Activated T-cell treated with anti-CD3 and anti-CD28 coated beads, Interleukin-2, amount 50 U/mL, for 72 hours (primary cell): ENCODE results near the gene KIF15. TPM values are rescaled to one million over a fixed set of nuclear protein-coding genes. Genes with fewer than 3 reads are reported as not detected.

Experiments used
- ATAC-seq, 2 donors: fragments of 150-1000 bp; cut with Tn5 transposase; replicated peaks in 1 of 2; 2 replicates each; pipeline ENCODE4 v1.10.0; 2021; ENCODE audit warnings: moderate library complexity in 2 of 2, mild to moderate bottlenecking in 1 of 2
- DNase-seq, 2 donors: peaks; one replicate each; pipeline ENCODE4 v3.0.0; 2021 to 2022; ENCODE audit warnings: mixed read lengths in 1 of 2
- H3K27ac Mint-ChIP-seq: one replicate; pipeline ENCODE4 v1.8.0; 2022; ENCODE audit warnings: mild to moderate bottlenecking, moderate library complexity, mixed read lengths
- H3K27me3 Mint-ChIP-seq: one replicate; pipeline ENCODE4 v1.8.0; 2022; ENCODE audit warnings: low read depth, mixed read lengths
- H3K36me3 Mint-ChIP-seq, 2 donors: one replicate each; pipeline ENCODE4 v1.8.0; 2022; ENCODE audit warnings: mixed read lengths in 2 of 2, mild to moderate bottlenecking in 1 of 2; ENCODE audit not compliant: insufficient read depth in 2 of 2
- H3K4me1 Mint-ChIP-seq: one replicate; pipeline ENCODE4 v1.8.0; 2022; ENCODE audit warnings: low read depth, mixed read lengths
- H3K4me3 Mint-ChIP-seq, 2 donors: one replicate each; pipeline ENCODE4 v1.8.0; 2022; ENCODE audit warnings: mild to moderate bottlenecking in 2 of 2, mixed read lengths in 2 of 2, moderate library complexity in 2 of 2
- H3K9me3 Mint-ChIP-seq, 2 donors: one replicate each; pipeline ENCODE4 v1.8.0; 2022; ENCODE audit warnings: mixed read lengths in 2 of 2
- total RNA-seq, 2 donors: library from RNA; stranded (reverse); gene quantifications; one replicate each; pipeline ENCODE4 v1.2.3, GENCODE V29; 2022

Gene KIF15
- total RNA-seq, 2 donors from 2014 or later = 32.4 to 40.1 TPM

GRCh38 chr3:44867421-44868111 lies 106.0 kb downstream of the KIF15 start:
- H3K27me3 Mint-ChIP-seq = no peaks in the 10 kb centered on the region

DNA sequence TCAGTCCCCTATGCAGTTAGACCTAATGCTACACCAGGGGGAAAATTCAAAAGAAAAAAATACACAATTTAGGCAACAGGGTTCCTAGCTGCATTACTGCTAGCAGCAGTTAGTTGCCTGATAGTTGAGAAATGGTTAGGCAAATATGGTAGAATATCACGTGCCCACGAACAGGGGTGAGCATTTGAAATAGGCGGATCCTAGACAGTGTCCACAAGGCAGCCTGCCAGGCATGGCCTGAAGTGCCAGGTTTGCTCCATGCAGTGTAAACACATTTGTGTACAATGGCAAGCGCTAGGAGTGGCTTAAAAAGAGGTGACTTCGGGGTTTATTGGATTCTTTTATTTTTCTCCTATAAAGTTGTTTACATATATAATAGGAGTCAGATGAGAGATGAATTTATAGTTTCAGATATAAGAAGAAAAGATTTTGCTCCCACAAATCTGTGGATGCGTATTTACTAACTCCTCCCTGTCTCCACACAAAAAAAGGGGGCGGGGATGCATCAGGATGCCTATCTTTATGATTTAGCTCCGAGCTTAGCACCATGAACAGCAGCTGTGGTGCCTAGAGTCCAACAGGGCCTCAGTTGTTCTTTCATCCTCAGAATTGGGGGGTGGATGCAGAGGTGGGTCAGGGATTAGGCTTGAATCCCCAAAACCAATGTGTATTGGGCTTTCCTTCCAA lies 108.9 kb downstream of the KIF15 start:
- no peak overlapping the region for H3K4me3 Mint-ChIP-seq

More at GRCh38 chr3:44867421-44868111, 106.0 kb downstream of the KIF15 start:
- peaks cover 41% of the 10 kb centered on the region for H3K4me1 Mint-ChIP-seq
- DNase-seq (no peak), ATAC-seq (no peak)
- no peak overlapping the region for H3K4me3 Mint-ChIP-seq
- H3K9me3 Mint-ChIP-seq = peaks cover 1 to 2% of the 10 kb centered on the region in 2 donors
- H3K36me3 Mint-ChIP-seq = peaks cover 0 to 8% of the 10 kb centered on the region in 2 donors
- H3K27ac Mint-ChIP-seq = peak overlapping the region; percentile 52

GRCh38 chr3:44874308-44874707 lies 112.7 kb downstream of the KIF15 start, which contains the start of gene TGM4:
TGM4 (plus strand) TSS chr3:44874608; CDS start chr3:44874679, 71 bp downstream.
- no peak for ATAC-seq
- H3K9me3 Mint-ChIP-seq = no peaks in the 10 kb centered on the region
- DNase-seq = no peak
- H3K4me3 Mint-ChIP-seq = no peak within 1 kb of the TSS
- H3K4me1 Mint-ChIP-seq = no peaks in the 10 kb centered on the region
- H3K27ac Mint-ChIP-seq = no peak within 1 kb of the TSS
- no peaks in the 10 kb centered on the region for H3K27me3 Mint-ChIP-seq
- no peaks in the 10 kb centered on the region for H3K36me3 Mint-ChIP-seq

More for the DNA sequence above, 108.9 kb downstream of the KIF15 start:
- H3K9me3 Mint-ChIP-seq = peaks cover 1 to 2% of the 10 kb centered on the region in 2 donors
- no peak overlapping the region for H3K27ac Mint-ChIP-seq
- no peaks in the 10 kb centered on the region for H3K27me3 Mint-ChIP-seq
- H3K4me1 Mint-ChIP-seq = peaks cover 15% of the 10 kb centered on the region
- DNase-seq = no peak
- H3K36me3 Mint-ChIP-seq = peaks cover 0 to 8% of the 10 kb centered on the region in 2 donors
- no peak for ATAC-seq

GRCh38 chr3:44875596-44875995 lies 114.0 kb downstream of the KIF15 start:
- H3K4me1 Mint-ChIP-seq = no peaks in the 10 kb centered on the region
- H3K36me3 Mint-ChIP-seq = no peaks in the 10 kb centered on the region
- DNase-seq = no peak
- no peaks in the 10 kb centered on the region for H3K27me3 Mint-ChIP-seq
- no peak overlapping the region for H3K4me3 Mint-ChIP-seq
- H3K27ac Mint-ChIP-seq = no peak overlapping the region
- H3K9me3 Mint-ChIP-seq = no peaks in the 10 kb centered on the region
- no peak for ATAC-seq

GRCh38 chr3:44877333-44877732 lies 115.7 kb downstream of the KIF15 start:
- Mint-ChIP-seq H3K36me3 (no peaks in the 10 kb centered on the region), H3K4me1 (no peaks in the 10 kb centered on the region), H3K9me3 (no peaks in the 10 kb centered on the region), H3K27ac (no peak overlapping the region), H3K27me3 (no peaks in the 10 kb centered on the region), H3K4me3 (no peak overlapping the region)
- no peak for ATAC-seq
- no peak for DNase-seq

DNA sequence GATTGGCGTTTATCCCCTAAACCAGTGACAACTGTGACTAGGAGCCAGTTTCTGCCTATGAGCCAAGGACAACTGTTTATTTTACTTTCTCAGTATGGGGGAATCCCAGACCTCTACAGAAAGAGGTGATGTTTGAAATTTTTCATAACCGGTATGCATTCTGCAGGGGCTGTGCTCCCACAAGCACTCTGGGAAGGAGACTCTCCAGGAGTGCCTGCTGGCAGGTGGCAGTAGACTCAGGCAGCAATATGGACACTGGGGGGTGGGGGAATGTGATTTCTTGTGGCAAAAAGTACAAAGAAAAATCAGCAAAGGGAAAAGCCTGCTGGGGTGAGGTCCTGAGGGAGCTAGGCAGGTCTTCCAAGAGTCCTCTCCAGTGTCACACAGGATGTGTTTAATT lies 118.7 kb downstream of the KIF15 start:
- H3K4me1 Mint-ChIP-seq = no peaks in the 10 kb centered on the region
- no peaks in the 10 kb centered on the region for H3K27me3 Mint-ChIP-seq
- H3K36me3 Mint-ChIP-seq = no peaks in the 10 kb centered on the region
- DNase-seq = no peak
- no peak overlapping the region for H3K4me3 Mint-ChIP-seq
- H3K9me3 Mint-ChIP-seq = no peaks in the 10 kb centered on the region
- no peak for ATAC-seq
- H3K27ac Mint-ChIP-seq = no peak overlapping the region

- H3K27me3 Mint-ChIP-seq = peaks cover 12% of the 10 kb centered on the region
- H3K36me3 Mint-ChIP-seq = no peaks in the 10 kb centered on the region
- DNase-seq = no peak
- no peaks in the 10 kb centered on the region for H3K9me3 Mint-ChIP-seq
- no peaks in the 10 kb centered on the region for H3K4me1 Mint-ChIP-seq
- ATAC-seq = no peak
- no peak overlapping the region for H3K27ac Mint-ChIP-seq
- H3K4me3 Mint-ChIP-seq = no peak overlapping the region
These were observed 121.8 kb downstream of the KIF15 start for GRCh38 chr3:44883213-44883955.

DNA sequence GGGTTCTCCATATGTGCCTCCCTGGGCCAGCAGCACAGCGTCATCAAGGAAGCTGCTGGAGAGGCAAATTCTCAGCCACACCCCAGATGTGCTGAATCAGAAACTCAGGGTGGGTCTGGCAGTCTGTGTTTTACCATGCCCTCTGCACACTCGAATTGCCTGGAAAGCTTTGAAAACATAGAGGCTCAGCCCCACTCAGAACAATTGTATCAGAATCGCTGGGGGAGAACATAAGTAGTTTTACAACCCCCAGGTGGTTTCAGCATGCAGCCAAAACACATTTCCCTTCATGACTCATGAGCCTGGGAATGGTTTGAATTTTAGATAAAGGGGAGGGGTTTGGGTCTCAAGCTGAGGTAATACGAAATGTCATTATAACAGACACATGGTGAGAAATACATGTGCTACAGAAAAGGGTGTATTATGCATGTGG lies 122.4 kb downstream of the KIF15 start:
- ATAC-seq (no peak), DNase-seq (no peak)
- H3K36me3 Mint-ChIP-seq = no peaks in the 10 kb centered on the region
- no peak overlapping the region for H3K4me3 Mint-ChIP-seq
- peaks cover 12% of the 10 kb centered on the region for H3K27me3 Mint-ChIP-seq
- H3K9me3 Mint-ChIP-seq = no peaks in the 10 kb centered on the region
- H3K4me1 Mint-ChIP-seq = no peaks in the 10 kb centered on the region
- H3K27ac Mint-ChIP-seq = no peak overlapping the region

DNA sequence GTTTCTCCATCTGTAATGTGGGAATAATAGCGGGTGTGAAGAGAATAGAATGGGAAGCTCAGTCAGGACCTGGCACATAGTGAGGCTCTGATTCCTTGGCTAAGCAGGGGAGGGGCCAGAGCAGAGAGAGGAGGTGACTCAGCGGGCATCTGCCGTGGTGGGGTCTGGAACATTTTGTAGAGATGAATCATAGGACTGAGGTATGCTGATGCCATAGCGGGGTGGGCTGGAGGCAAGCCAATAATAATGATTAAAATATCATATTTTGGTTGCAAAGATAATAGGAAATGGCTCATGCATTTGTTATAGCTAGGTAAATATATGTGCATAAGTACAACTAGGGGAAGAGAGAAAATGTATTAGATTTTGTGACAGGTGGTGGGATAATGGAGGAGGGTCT lies 124.0 kb downstream of the KIF15 start:
- H3K4me3 Mint-ChIP-seq = no peak overlapping the region
- no peak overlapping the region for H3K27ac Mint-ChIP-seq
- DNase-seq (no peak), ATAC-seq (no peak)
- peaks cover 12% of the 10 kb centered on the region for H3K27me3 Mint-ChIP-seq
- no peaks in the 10 kb centered on the region for H3K9me3 Mint-ChIP-seq
- H3K36me3 Mint-ChIP-seq = no peaks in the 10 kb centered on the region
- H3K4me1 Mint-ChIP-seq = no peaks in the 10 kb centered on the region

- Mint-ChIP-seq H3K27me3 (peaks cover 12% of the 10 kb centered on the region), H3K4me3 (no peak overlapping the region), H3K27ac (no peak overlapping the region), H3K9me3 (no peaks in the 10 kb centered on the region), H3K4me1 (no peaks in the 10 kb centered on the region), H3K36me3 (no peaks in the 10 kb centered on the region)
- no peak for DNase-seq
- no peak for ATAC-seq
These were observed 125.0 kb downstream of the KIF15 start for GRCh38 chr3:44886561-44886960.

DNA sequence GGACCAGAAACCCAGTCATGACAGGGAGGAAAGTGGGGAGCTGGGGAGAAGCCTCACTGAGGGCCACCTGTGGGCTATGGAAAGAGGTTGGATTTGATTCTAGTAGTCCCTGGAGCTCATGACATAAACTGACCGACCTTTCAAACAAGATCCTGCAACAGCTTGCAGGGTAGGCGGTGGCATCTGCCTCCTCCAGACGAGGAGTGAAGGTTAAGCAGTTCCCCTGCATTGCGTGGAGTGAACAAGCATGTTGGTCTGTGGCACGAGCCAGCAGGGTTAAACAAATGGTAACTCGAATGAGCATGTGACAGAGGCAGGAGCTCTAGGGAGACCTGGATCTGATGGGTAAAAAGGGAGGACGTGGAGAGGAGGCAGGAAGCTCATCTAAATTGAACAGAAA lies 125.5 kb downstream of the KIF15 start:
- ATAC-seq (no peak), DNase-seq (no peak)
- H3K9me3 Mint-ChIP-seq = no peaks in the 10 kb centered on the region
- no peaks in the 10 kb centered on the region for H3K4me1 Mint-ChIP-seq
- no peaks in the 10 kb centered on the region for H3K36me3 Mint-ChIP-seq
- no peak overlapping the region for H3K4me3 Mint-ChIP-seq
- peaks cover 12% of the 10 kb centered on the region for H3K27me3 Mint-ChIP-seq
- H3K27ac Mint-ChIP-seq = no peak overlapping the region

DNA sequence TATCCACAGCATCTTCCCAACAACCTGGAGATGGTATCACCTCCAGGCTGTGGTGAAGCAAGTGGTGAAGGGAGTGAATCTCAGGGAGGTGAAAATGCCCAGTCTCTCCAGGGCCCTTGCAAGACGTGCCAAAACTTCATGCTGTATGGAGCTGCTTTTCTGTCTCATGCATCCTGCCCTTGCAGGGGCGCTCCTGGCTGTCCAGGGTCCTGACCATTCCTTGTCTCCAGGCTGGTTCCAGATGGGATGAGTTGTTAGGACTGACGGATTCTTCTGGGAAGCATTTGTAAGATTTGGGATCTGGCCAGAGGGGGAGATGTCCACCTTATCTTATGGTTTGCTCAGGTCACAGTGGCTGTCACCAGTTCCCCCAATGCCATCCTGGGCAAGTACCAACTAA lies 128.7 kb downstream of the KIF15 start:
- no peak for ATAC-seq
- Mint-ChIP-seq H3K4me3 (no peak overlapping the region), H3K36me3 (no peaks in the 10 kb centered on the region)

DNA sequence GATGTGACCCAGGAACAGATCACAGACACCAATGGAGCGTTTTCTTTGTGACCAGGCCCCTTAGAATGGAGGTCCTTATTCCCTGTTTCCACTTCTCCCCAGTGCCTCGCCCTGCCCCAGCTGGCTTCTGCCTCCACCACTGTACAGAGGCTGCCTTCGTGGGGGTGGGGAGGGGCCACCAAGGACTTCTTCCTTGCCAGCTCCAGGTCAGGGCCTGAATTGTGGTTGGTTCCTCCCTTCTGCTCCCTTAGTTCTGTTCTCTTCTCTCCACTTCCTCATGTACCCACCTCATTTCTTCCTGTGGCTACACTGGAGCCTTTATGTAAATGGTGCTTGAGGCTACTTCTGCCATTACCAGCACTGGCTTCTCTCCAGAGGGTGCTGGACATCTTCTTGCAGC lies 129.3 kb downstream of the KIF15 start:
- H3K36me3 Mint-ChIP-seq = no peaks in the 10 kb centered on the region
- no peaks in the 10 kb centered on the region for H3K9me3 Mint-ChIP-seq
- ATAC-seq (no peak), DNase-seq (no peak)
- H3K27ac Mint-ChIP-seq = no peak overlapping the region
- H3K4me3 Mint-ChIP-seq = no peak overlapping the region
- H3K4me1 Mint-ChIP-seq = no peaks in the 10 kb centered on the region
- H3K27me3 Mint-ChIP-seq = peaks cover 12% of the 10 kb centered on the region

More for the DNA sequence above, 128.7 kb downstream of the KIF15 start:
- peaks cover 12% of the 10 kb centered on the region for H3K27me3 Mint-ChIP-seq
- no peaks in the 10 kb centered on the region for H3K9me3 Mint-ChIP-seq
- no peak overlapping the region for H3K27ac Mint-ChIP-seq
- no peaks in the 10 kb centered on the region for H3K4me1 Mint-ChIP-seq
- no peak for DNase-seq
